GM12878 (cell line): ENCODE data around the gene PIGQ.

Source experiments
- FOXM1 ChIP-seq: IDR thresholded peaks from 2 replicates; pipeline ENCODE4 v1.6.1; 2012; ENCODE audit warnings: low read depth, mild to moderate bottlenecking, inconsistent platforms, low read length, moderate library complexity
- HDGF ChIP-seq: fragments of 450-650 bp; IDR thresholded peaks from 2 replicates; pipeline ENCODE4 v1.6.1; 2016; ENCODE audit warnings: antibody characterized with exemption
- IRF5 ChIP-seq: fragments of 450-650 bp; IDR thresholded peaks from 2 replicates; pipeline ENCODE4 v1.6.1; 2017; ENCODE audit warnings: borderline replicate concordance
- MAX ChIP-seq: IDR thresholded peaks from 2 replicates; pipeline ENCODE4 v1.6.1; 2012; ENCODE audit warnings: low read depth, low read length, improper control_type of control experiment
- PBX3 ChIP-seq: IDR thresholded peaks from 2 replicates; pipeline ENCODE4 v1.6.1; 2011; ENCODE audit warnings: mild to moderate bottlenecking, low read depth, low read length, moderate library complexity; ENCODE audit not compliant: insufficient replicate concordance
- POLR2AphosphoS5 ChIP-seq: IDR thresholded peaks from 2 replicates; pipeline ENCODE4 v1.6.1; 2011; ENCODE audit warnings: mild to moderate bottlenecking, low read length, inconsistent platforms
- RAD21 ChIP-seq: IDR thresholded peaks from 2 replicates; pipeline ENCODE4 v1.6.1; 2011; ENCODE audit warnings: mild to moderate bottlenecking, low read depth, low read length, moderate library complexity; ENCODE audit not compliant: insufficient read depth
- SMAD5 ChIP-seq: IDR thresholded peaks from 2 replicates; pipeline ENCODE4 v1.6.1; 2016; ENCODE audit warnings: antibody characterized with exemption, low read depth
- TARDBP ChIP-seq: IDR thresholded peaks from 2 replicates; pipeline ENCODE4 v1.6.1; 2016; ENCODE audit warnings: borderline replicate concordance
- TF ChIP-seq, protein P1 (sequence below): IDR thresholded peaks from 2 replicates; pipeline ENCODE4 v1.6.1; 2011; ENCODE audit warnings: low read depth, mild to moderate bottlenecking, low read length, moderate library complexity, borderline replicate concordance; ENCODE audit errors: extremely low read depth
- TF ChIP-seq, protein P2 (sequence below), 3 experiments: IDR thresholded peaks in 2 of 3; conservative IDR thresholded peaks in 1 of 3; 2 replicates each; pipeline ENCODE4 v1.5.1; 2011; ENCODE audit warnings: low read depth in 3 of 3, low read length in 3 of 3, mild to moderate bottlenecking in 3 of 3, control low read depth in 2 of 3, moderate library complexity in 2 of 3, inconsistent platforms in 1 of 3, mixed read lengths in 1 of 3; ENCODE audit not compliant: control insufficient read depth in 2 of 3, insufficient read depth in 1 of 3; ENCODE audit errors: extremely low read depth in 1 of 3

DNA sequence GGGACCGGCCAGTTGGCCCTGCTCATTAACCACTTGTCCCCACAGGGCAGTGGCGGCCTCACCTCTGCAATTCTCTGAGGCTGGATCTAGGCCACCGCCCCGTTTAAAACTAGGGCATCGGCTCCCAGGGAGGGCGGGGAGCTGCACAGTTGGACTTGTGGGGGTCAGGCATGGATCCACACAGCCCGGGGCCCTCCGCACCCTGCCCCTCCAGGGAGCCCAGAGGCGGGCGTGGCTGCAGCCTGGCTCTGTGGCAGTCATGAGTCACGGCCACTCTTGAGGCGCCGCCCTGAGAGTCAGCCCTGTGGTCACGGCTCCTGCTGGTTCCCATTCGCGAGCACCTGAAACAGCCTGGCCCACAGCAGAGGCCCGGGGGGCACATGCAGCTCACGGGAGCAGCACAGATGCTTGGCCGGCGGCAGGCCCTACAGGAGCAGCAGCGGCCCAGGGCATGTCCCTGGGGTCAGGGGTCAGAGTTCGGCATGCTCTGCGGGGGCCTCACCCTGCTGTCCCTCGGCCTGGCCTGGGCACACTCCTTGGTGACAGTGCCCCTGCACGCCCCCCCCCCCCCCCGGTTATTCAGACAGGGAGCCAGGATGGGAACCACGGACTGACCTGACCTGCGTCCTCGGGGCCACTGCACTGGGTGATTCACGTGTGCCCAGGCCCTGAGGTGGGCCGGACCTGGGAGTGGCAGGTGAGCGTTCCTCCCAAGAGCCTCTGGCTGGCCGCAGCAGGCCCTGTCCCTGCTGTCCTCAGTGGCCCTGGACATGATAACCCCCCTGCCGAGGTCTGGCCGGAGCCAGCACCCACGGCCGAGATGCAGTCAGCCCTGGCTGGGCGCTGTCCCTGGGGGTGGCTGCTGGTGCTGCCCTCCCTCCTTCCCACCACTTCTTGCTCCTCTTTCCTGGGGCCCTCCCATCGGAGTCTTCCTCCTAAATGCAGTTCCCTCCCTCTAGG, 34.0 kb upstream of the PIGQ start:
- TF ChIP-seq RAD21 (no peak), HDGF (no peak), IRF5 (no peak), TARDBP (no peak), POLR2AphosphoS5 (no peak), SMAD5 (no peak), MAX (no peak), FOXM1 (no peak), PBX3 (no peak)
- TF ChIP-seq, protein P1, sequence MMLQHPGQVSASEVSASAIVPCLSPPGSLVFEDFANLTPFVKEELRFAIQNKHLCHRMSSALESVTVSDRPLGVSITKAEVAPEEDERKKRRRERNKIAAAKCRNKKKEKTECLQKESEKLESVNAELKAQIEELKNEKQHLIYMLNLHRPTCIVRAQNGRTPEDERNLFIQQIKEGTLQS = no peak
- TF ChIP-seq, protein P2, sequence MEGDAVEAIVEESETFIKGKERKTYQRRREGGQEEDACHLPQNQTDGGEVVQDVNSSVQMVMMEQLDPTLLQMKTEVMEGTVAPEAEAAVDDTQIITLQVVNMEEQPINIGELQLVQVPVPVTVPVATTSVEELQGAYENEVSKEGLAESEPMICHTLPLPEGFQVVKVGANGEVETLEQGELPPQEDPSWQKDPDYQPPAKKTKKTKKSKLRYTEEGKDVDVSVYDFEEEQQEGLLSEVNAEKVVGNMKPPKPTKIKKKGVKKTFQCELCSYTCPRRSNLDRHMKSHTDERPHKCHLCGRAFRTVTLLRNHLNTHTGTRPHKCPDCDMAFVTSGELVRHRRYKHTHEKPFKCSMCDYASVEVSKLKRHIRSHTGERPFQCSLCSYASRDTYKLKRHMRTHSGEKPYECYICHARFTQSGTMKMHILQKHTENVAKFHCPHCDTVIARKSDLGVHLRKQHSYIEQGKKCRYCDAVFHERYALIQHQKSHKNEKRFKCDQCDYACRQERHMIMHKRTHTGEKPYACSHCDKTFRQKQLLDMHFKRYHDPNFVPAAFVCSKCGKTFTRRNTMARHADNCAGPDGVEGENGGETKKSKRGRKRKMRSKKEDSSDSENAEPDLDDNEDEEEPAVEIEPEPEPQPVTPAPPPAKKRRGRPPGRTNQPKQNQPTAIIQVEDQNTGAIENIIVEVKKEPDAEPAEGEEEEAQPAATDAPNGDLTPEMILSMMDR (IDR thresholded peaks at IDR 0.05 in 2 of 3, conservative IDR thresholded peaks at IDR 0.05 in 1 of 3; ENCODE audit: control insufficient read depth in 2 of 3, extremely low read depth in 1 of 3, insufficient read depth in 1 of 3, low read depth in 3 of 3, low read length in 3 of 3) = no peak
